PC-9 (cell line): ENCODE results near the gene TELO2. TPM values are rescaled to one million over a fixed set of nuclear protein-coding genes. Genes with fewer than 3 reads are reported as not detected.

Source experiments
- BruUV-seq: library from RNA; stranded (reverse); fragments of 400-500 nt; replicated peaks from 2 replicates; lab custom pipeline; 2021; lab: Mats Ljungman, UMichigan
- CTCF ChIA-PET: fragments of 300-600 bp; sonication (Branson Sonifier 250); formaldehyde crosslinking; loops from one replicate; lab custom pipeline; 2022; ENCODE audit warnings: antibody characterized with exemption; lab: Charles Lee
- POLR2A ChIA-PET: fragments of 300-600 bp; sonication (Branson Sonifier 250); formaldehyde crosslinking; loops from one replicate; lab custom pipeline; 2022; ENCODE audit warnings: antibody characterized with exemption; ENCODE audit not compliant: unreplicated experiment; lab: Charles Lee
- DNase-seq, 2 experiments: peaks; one replicate each; pipeline versions ENCODE4 v3.0.0 to v3.0.0-alpha.2; 2015 to 2022; ENCODE audit warnings: mixed read lengths in 1 of 2
- H2AFZ ChIP-seq: fragments of 200-600 bp; sonication (generic); 2 replicates; pipeline ENCODE4 v1.8.1; 2017; ENCODE audit warnings: antibody characterized with exemption
- H3F3A ChIP-seq: fragments of 200-600 bp; sonication (generic); 2 replicates; pipeline ENCODE4 v1.8.1; 2017; ENCODE audit warnings: antibody characterized with exemption, mild to moderate bottlenecking, low read depth; ENCODE audit not compliant: insufficient read depth
- H3K27ac ChIP-seq: fragments of 200-600 bp; sonication (generic); 2 replicates; pipeline ENCODE4 v1.6.1; 2016; ENCODE audit warnings: mixed run types
- H3K27me3 ChIP-seq: fragments of 200-600 bp; sonication (generic); 2 replicates; pipeline ENCODE4 v1.6.1; 2016; ENCODE audit warnings: low read depth, mixed run types; ENCODE audit not compliant: insufficient read depth
- H3K36me3 ChIP-seq: fragments of 200-600 bp; sonication (generic); 2 replicates; pipeline ENCODE4 v1.6.1; 2016; ENCODE audit warnings: low read depth, mixed run types
- H3K4me1 ChIP-seq: fragments of 200-600 bp; sonication (generic); replicated peaks from 2 replicates; pipeline ENCODE4 v1.6.1; 2016; ENCODE audit warnings: mixed run types; ENCODE audit not compliant: insufficient read depth
- H3K4me2 ChIP-seq: fragments of 200-600 bp; sonication (generic); 2 replicates; pipeline ENCODE4 v1.6.1; 2017; ENCODE audit warnings: mixed run types
- H3K4me3 ChIP-seq: fragments of 200-600 bp; sonication (generic); 2 replicates; pipeline ENCODE4 v1.6.1; 2016; ENCODE audit warnings: mixed run types
- H3K79me2 ChIP-seq: fragments of 200-600 bp; sonication (generic); 2 replicates; pipeline ENCODE4 v1.6.1; 2017; ENCODE audit warnings: low read depth, mixed run types
- H3K9me2 ChIP-seq: fragments of 200-600 bp; sonication (generic); 2 replicates; pipeline ENCODE4 v1.8.1; 2017; ENCODE audit warnings: mild to moderate bottlenecking; ENCODE audit not compliant: insufficient read depth
- H3K9me3 ChIP-seq: fragments of 200-600 bp; sonication (generic); 2 replicates; pipeline ENCODE4 v1.8.1; 2016; ENCODE audit warnings: low read depth; ENCODE audit not compliant: insufficient read depth
- H4K20me1 ChIP-seq: fragments of 200-600 bp; sonication (generic); 2 replicates; pipeline ENCODE4 v1.8.1; 2017; ENCODE audit not compliant: insufficient read depth
- EZH2 ChIP-seq: fragments of 200-600 bp; sonication (generic); IDR thresholded peaks from 2 replicates; pipeline ENCODE4 v1.8.0; 2017; ENCODE audit warnings: antibody characterized with exemption, low read depth
- intact Hi-C: fragments of 100-400 bp; cut with micrococcal nuclease; formaldehyde crosslinking; loops from one replicate; pipeline ENCODE4 v1.10.0; 2022; ENCODE audit not compliant: unreplicated experiment
- total RNA-seq: library from RNA; stranded (reverse); gene quantifications from 2 replicates; pipeline ENCODE4 v1.2.3, GENCODE V29; 2021
- TF ChIP-seq, protein P1 (sequence below): fragments of 200-600 bp; sonication (generic); conservative IDR thresholded peaks from 2 replicates; pipeline ENCODE4 v1.6.1; 2017; ENCODE audit warnings: mixed run types, antibody characterized with exemption, mild to moderate bottlenecking, moderate library complexity

The TELO2 gene
- total RNA-seq, 1 experiment from 2014 or later: 56.0 TPM

DNA sequence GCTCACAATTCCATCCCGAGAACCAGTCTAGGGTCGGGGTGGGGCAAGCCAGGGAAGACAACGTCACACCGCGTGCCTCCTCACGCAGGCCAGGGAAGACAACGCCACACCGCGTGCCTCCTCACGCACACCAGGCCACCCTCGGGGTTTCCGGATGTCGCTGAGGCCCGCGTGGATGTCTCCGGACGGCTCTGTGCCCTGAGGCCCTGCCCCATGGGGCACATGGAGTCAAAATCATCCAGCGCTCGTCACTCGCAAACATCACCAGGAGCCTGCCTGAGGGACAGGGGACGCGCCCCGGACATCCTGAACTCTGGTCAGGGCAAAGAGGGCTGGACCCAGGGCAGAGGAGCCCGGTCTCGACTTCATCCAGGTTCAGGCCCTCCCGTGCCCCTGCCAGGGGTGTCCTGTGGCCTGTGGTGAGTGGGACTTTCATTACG, 44.0 kb downstream of the TELO2 start:
- Histone ChIP-seq H3K36me3 (no peaks in the 10 kb centered on the region), H3K27ac (no peak overlapping the region), H3K4me2 (no peak overlapping the region), H3K9me2 (no peaks in the 10 kb centered on the region), H3K79me2 (no peaks in the 10 kb centered on the region), H4K20me1 (no peaks in the 10 kb centered on the region), H3K4me1 (peaks cover 4% of the 10 kb centered on the region; the same call in 1 of the 2 replicates), H3F3A (no peaks in the 10 kb centered on the region), H2AFZ (no peak overlapping the region), H3K9me3 (no peaks in the 10 kb centered on the region), H3K4me3 (no peak overlapping the region), H3K27me3 (no peaks in the 10 kb centered on the region)
- DNase-seq: no peak
- TF ChIP-seq EZH2: no peak
- TF ChIP-seq, protein P1, sequence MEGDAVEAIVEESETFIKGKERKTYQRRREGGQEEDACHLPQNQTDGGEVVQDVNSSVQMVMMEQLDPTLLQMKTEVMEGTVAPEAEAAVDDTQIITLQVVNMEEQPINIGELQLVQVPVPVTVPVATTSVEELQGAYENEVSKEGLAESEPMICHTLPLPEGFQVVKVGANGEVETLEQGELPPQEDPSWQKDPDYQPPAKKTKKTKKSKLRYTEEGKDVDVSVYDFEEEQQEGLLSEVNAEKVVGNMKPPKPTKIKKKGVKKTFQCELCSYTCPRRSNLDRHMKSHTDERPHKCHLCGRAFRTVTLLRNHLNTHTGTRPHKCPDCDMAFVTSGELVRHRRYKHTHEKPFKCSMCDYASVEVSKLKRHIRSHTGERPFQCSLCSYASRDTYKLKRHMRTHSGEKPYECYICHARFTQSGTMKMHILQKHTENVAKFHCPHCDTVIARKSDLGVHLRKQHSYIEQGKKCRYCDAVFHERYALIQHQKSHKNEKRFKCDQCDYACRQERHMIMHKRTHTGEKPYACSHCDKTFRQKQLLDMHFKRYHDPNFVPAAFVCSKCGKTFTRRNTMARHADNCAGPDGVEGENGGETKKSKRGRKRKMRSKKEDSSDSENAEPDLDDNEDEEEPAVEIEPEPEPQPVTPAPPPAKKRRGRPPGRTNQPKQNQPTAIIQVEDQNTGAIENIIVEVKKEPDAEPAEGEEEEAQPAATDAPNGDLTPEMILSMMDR: no peak
- no TSS peak for BruUV-seq
- ChIA-PET CTCF (no interaction called here), POLR2A (no interaction called here)
- intact Hi-C loops: no loop called here

DNA sequence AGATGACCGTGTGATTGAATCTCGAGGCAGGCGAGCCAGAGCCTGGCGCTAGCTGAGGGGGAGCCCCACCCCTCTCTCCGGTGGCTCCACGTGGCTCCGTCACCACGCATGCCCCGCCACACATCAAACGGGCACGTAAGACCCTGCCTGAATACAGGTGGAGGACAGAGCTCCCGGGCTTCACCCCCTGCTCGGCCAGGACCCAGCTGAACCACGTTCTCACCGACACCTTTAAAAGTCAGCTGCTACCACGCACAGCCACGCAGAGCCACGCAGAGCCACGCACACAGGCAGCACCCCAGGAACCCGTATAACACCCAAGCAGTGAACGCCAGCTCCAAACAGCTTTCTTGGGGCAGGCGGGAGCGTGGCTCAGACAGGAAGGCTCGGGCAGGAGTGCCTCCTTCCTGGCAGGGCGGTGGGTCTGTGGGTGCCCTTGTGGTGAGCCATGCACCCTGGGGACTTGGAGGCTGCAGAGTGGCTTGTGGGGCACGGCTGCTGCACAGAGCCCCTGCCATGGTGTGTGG, 44.7 kb downstream of the TELO2 start:
- H3K36me3 ChIP-seq: no peaks in the 10 kb centered on the region
- TF ChIP-seq EZH2: no peak
- TF ChIP-seq, protein P1: no peak
- POLR2A ChIA-PET: no interaction called here

DNA sequence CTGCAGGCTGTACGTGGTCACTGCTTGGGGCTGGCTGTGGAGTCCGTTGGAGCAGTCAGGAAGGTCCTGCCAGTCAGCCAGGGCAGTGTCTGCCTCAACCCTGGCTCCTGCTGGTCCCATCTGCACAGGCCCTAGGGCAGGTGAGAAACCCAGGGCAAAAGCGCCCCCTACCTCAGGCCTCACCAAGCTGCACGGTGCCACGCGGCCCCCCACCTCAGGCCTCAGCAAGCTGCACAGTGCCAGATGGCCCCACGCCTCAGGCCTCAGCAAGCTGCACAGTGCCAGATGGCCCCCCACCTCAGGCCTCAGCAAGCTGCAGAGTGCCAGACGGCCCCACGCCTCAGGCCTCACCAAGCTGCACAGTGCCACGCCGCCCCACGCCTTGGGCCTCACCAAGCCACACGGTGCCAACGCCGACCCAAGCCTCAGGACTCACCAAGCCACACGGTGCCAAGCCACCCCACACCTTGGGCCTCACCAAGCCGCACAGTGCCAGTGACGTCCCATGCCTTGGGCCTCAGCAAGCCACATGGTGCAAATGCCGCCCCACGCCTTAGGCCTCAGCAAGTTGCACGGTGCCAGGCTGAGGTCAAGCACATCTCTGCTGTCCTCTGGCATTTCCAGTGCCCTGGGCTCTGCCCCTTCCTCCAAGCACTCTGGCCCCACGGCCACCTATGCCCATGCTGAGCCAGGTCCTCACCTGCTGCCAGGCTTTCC, 45.8 kb downstream of the TELO2 start:
- H3K4me1 ChIP-seq: peaks cover 20% of the 10 kb centered on the region
- H2AFZ ChIP-seq: no peak overlapping the region
- H3K36me3 ChIP-seq: no peaks in the 10 kb centered on the region
- H3F3A ChIP-seq: peaks cover 9% of the 10 kb centered on the region; the same call in 1 of the 2 replicates
- intact Hi-C loops: no loop called here
- ChIA-PET POLR2A (interaction anchor here (0.7 kb wide), 1 partner anchor 147 kb away, joined by 4 read pairs; no protein-coding TSS in a partner anchor), CTCF (no interaction called here)
- H3K9me3 ChIP-seq: no peaks in the 10 kb centered on the region
- no peak overlapping the region for H3K4me2 ChIP-seq
- no peaks in the 10 kb centered on the region for H3K27me3 ChIP-seq
- H3K27ac ChIP-seq: no peak overlapping the region
- no peaks in the 10 kb centered on the region for H3K79me2 ChIP-seq
- TF ChIP-seq, protein P1: no peak; the same call in 1 of the 2 replicates
- no peak for TF ChIP-seq EZH2
- no peaks in the 10 kb centered on the region for H3K9me2 ChIP-seq
- H4K20me1 ChIP-seq: no peaks in the 10 kb centered on the region
- no TSS peak for BruUV-seq
- DNase-seq: no peak
- no peak overlapping the region for H3K4me3 ChIP-seq

More for the DNA sequence above, 44.7 kb downstream of the TELO2 start:
- Histone ChIP-seq H4K20me1 (no peaks in the 10 kb centered on the region), H3K9me2 (no peaks in the 10 kb centered on the region), H3K4me2 (no peak overlapping the region), H3K27ac (no peak overlapping the region), H3K27me3 (no peaks in the 10 kb centered on the region), H3K79me2 (no peaks in the 10 kb centered on the region), H2AFZ (no peak overlapping the region), H3K4me1 (peaks cover 9% of the 10 kb centered on the region), H3F3A (no peaks in the 10 kb centered on the region), H3K9me3 (no peaks in the 10 kb centered on the region), H3K4me3 (no peak overlapping the region)
- no TSS peak for BruUV-seq
- intact Hi-C loops: no loop called here
- no peak for DNase-seq
- CTCF ChIA-PET: no interaction called here
